Mucosa of stomach (tissue), 1 donor: ENCODE measurements around the gene RBM15B.
A peak's percentile ranks its signal among the peaks of the same experiment; 100 is the strongest.

Source experiments
- H3K27me3 ChIP-seq: one replicate; pipeline ENCODE4 v1.7.0; 2013; ENCODE audit warnings: mild to moderate bottlenecking, low read length; ENCODE audit not compliant: control insufficient read depth, insufficient read depth
- H3K36me3 ChIP-seq: one replicate; pipeline ENCODE4 v1.7.0; 2013; ENCODE audit warnings: low read length; ENCODE audit not compliant: control insufficient read depth, insufficient read depth
- H3K4me1 ChIP-seq: one replicate; pipeline ENCODE4 v1.7.0; 2013; ENCODE audit warnings: mild to moderate bottlenecking, low read length; ENCODE audit not compliant: control insufficient read depth, insufficient read depth
- H3K4me3 ChIP-seq: one replicate; pipeline ENCODE4 v1.7.0; 2013; ENCODE audit warnings: low read length
- H3K9ac ChIP-seq: one replicate; pipeline ENCODE4 v1.7.0; 2013; ENCODE audit warnings: mild to moderate bottlenecking, low read length, moderate library complexity
- H3K9me3 ChIP-seq: one replicate; pipeline ENCODE4 v1.7.0; 2013; ENCODE audit warnings: mild to moderate bottlenecking, low read length, moderate library complexity; ENCODE audit not compliant: control insufficient read depth
- donor health status: Pancreatic carcinoma.

RBM15B gene, protein sequence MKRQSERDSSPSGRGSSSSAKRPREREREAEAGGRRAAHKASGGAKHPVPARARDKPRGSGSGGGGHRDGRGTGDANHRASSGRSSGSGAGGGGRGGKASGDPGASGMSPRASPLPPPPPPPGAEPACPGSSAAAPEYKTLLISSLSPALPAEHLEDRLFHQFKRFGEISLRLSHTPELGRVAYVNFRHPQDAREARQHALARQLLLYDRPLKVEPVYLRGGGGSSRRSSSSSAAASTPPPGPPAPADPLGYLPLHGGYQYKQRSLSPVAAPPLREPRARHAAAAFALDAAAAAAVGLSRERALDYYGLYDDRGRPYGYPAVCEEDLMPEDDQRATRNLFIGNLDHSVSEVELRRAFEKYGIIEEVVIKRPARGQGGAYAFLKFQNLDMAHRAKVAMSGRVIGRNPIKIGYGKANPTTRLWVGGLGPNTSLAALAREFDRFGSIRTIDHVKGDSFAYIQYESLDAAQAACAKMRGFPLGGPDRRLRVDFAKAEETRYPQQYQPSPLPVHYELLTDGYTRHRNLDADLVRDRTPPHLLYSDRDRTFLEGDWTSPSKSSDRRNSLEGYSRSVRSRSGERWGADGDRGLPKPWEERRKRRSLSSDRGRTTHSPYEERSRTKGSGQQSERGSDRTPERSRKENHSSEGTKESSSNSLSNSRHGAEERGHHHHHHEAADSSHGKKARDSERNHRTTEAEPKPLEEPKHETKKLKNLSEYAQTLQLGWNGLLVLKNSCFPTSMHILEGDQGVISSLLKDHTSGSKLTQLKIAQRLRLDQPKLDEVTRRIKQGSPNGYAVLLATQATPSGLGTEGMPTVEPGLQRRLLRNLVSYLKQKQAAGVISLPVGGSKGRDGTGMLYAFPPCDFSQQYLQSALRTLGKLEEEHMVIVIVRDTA

DNA sequence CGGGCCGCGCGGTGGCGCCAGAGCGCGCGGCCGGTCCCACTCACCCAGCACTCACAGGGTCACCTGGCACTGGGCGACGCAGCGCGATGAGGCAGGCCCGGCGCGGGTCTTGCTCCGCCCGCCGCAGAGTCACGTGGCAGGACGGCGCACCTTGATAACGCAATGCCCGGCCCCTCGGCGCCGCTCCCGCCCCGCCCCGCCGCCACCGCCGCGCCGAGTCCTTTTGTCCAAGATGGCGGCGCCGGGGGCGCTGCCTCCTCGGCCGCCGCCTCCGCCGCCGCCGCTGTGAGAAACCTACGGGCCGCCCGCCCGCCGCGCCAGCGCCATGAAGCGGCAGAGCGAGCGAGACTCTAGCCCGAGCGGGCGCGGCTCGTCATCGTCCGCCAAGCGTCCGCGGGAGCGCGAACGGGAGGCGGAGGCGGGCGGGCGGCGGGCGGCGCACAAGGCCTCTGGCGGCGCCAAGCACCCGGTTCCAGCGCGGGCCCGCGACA is at the start of gene RBM15B:
TSS of gene RBM15B (plus strand) at position 211 of the 491 bp plus-strand sequence. CDS start at position 326, 115 bp downstream.
- peaks cover 31% of the 10 kb centered on the region for H3K36me3 ChIP-seq
- H3K27me3 ChIP-seq, result no peaks in the 10 kb centered on the region
- peaks cover 77% of the 10 kb centered on the region for H3K4me1 ChIP-seq
- no peaks in the 10 kb centered on the region for H3K9me3 ChIP-seq
- peak within 1 kb of the TSS; percentile 25 for H3K4me3 ChIP-seq
- H3K9ac ChIP-seq, result peak within 1 kb of the TSS; percentile 61

DNA sequence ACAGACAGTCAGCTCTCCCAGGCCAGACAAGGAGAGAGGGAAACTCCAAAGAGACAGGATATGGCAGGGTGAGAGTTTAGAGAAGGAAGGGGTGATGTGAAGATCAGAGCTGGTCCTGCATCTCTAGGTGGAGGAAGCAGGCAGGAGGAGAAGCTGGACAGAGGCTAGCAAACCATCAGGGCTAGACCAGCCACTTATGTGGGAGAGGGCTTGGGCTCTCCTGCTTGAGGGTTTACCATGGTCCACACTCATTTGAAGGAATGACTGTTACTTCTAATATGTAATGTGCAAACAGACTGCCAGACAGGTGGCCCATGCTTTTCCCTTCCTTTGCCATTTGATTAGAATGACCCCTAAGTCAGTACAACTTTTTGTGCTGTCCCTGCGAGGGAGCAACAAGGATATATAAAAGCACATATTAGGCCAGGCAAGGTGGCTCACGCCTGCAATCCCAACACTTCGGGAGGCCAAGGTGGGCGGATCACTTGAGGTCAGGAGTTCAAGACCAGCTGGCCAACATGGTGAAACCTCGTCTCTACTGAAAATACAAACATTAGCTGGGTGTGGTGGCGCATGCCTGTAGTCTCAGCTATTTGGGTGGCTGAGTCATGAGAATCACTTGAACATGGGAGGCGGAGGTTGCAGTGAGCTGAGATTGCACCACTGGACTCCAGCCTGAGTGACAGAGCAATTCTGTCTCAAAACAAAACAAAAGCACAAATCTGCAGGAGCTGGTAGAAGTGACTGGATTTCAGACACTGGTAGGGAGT is 47.0 kb upstream of the RBM15B start:
- Histone ChIP-seq H3K4me1 (peaks cover 24% of the 10 kb centered on the region), H3K9ac (no peak overlapping the region), H3K27me3 (no peaks in the 10 kb centered on the region), H3K9me3 (no peaks in the 10 kb centered on the region), H3K4me3 (no peak overlapping the region), H3K36me3 (no peaks in the 10 kb centered on the region)

DNA sequence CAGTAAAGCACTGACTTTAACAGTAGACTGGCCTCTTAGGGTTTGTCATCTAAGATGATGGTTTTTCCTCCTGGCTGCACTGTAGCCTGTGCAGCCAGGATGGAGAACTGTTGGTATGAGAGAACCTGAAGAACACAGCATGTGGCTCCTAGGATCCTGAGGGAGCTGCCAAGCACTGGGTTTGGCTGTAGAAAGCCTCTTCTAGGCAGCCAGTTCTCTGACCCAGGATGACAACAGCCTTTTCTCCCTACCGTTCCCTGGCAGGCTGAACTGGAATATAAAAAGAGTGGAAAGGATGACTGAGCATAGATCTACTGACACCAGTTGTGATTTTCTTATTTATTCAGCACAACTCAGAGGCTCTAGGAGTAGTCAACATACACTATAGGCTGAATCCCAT is 40.3 kb upstream of the RBM15B start:
- Histone ChIP-seq H3K4me1 (peaks cover 2% of the 10 kb centered on the region), H3K36me3 (no peaks in the 10 kb centered on the region), H3K27me3 (no peaks in the 10 kb centered on the region), H3K4me3 (no peak overlapping the region), H3K9me3 (no peaks in the 10 kb centered on the region), H3K9ac (no peak overlapping the region)

DNA sequence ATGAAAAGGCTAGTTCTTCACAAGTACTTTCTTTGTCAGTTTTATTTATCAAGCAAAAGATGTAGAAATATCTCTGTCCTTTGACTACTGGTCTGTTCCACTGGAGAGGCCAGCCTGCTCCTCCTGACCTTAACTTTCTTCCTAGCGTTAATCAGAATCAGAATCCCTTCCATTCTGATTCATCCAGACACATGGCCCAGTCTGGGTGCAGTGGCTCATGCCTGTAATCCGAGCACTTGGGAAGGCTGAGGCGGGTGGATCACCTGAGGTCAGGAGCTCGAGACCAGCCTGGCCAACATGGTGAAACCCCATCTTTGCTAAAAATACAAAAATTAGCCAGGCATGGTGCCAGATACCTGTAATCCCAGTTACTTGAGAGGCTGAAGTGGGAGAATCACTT is 38.0 kb upstream of the RBM15B start:
- Histone ChIP-seq H3K27me3 (no peaks in the 10 kb centered on the region), H3K36me3 (no peaks in the 10 kb centered on the region), H3K4me1 (peaks cover 21% of the 10 kb centered on the region), H3K9me3 (no peaks in the 10 kb centered on the region), H3K4me3 (no peak overlapping the region), H3K9ac (no peak overlapping the region)

DNA sequence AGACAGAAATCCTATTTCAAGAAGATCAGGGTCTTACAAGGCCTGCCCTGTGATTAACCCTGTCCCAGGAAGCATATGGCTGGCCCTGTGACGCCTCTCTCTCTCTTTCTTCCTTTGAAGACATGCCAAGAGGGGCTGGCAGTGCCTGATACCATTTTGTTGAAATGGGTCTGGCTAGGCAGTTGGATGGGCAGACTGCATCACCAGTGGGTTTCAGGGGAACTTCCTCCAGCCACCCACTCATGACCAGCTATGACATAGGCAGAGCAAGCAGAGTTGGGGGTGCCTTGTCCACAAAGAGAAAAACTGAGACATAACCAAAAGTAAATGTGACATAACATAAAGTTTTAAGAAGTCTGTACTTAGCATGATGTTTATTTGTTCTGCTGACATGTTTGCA is 37.4 kb upstream of the RBM15B start:
- H3K36me3 ChIP-seq, result no peaks in the 10 kb centered on the region
- no peak overlapping the region for H3K9ac ChIP-seq
- peaks cover 21% of the 10 kb centered on the region for H3K4me1 ChIP-seq
- no peaks in the 10 kb centered on the region for H3K27me3 ChIP-seq
- H3K4me3 ChIP-seq, result no peak overlapping the region
- H3K9me3 ChIP-seq, result no peaks in the 10 kb centered on the region

DNA sequence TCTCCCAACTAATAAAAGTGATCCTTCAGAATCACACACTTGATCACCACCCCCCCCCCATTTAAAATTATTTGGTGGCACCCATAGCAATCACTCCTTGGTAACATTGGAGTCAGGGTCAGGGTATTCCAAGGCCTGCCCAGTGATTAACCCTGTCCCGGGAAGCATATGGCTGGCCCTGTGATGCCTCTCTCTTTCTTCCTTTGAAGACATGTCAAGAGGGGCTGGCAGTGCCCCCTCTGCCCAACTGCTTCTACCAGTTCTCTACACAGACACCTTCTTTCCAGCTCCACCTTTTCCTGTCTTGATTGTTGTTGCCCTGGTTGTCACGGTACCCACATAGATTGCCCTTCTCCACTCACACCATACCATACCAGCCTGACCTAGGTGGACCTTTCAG is 36.9 kb upstream of the RBM15B start:
- H3K9me3 ChIP-seq, result no peaks in the 10 kb centered on the region
- no peaks in the 10 kb centered on the region for H3K27me3 ChIP-seq
- H3K9ac ChIP-seq, result no peak overlapping the region
- no peaks in the 10 kb centered on the region for H3K36me3 ChIP-seq
- peaks cover 21% of the 10 kb centered on the region for H3K4me1 ChIP-seq
- no peak overlapping the region for H3K4me3 ChIP-seq

DNA sequence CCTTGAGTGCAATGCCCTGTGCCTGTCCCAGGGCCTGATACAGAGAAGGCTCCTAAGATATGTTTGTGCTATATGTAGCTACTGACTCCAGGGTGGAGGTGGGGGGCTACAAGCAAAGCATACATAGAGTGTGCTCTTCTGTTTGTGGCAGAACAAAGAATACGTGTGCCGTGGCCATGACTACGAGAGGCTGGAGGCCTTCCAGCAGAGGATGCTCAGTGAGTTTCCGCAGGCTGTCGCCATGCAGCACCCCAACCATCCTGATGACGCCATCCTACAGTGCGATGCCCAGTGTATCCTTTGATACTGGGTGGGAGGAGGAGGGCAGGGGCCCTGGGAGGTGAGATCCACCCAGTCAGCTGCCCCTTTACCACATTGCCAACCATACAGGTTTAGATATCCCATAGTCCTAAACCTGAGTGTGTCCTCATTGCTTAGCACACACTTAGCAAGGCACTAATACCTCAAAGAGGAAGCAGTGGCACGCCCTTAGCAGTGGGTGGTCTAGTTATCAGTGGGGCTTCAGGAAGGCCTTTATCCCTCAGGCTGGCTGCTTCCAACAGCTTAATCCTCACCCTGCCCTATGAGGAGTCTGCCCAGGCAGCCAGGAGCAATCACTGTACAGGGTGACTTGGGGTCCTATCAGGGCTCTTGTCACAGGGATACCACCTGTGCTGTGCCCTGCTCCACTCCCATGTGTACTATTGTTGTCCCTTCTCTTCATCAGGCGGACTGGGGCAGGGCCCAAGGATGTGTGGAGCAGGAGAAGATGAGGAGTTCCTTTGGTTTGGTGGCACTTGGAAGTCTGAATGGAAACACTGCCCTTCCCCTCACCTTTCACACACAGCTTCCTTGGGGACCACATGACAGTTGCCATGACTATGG is 36.1 kb upstream of the RBM15B start:
- H3K36me3 ChIP-seq, result no peaks in the 10 kb centered on the region
- no peak overlapping the region for H3K4me3 ChIP-seq
- H3K27me3 ChIP-seq, result no peaks in the 10 kb centered on the region
- peaks cover 21% of the 10 kb centered on the region for H3K4me1 ChIP-seq
- H3K9ac ChIP-seq, result no peak overlapping the region
- no peaks in the 10 kb centered on the region for H3K9me3 ChIP-seq

DNA sequence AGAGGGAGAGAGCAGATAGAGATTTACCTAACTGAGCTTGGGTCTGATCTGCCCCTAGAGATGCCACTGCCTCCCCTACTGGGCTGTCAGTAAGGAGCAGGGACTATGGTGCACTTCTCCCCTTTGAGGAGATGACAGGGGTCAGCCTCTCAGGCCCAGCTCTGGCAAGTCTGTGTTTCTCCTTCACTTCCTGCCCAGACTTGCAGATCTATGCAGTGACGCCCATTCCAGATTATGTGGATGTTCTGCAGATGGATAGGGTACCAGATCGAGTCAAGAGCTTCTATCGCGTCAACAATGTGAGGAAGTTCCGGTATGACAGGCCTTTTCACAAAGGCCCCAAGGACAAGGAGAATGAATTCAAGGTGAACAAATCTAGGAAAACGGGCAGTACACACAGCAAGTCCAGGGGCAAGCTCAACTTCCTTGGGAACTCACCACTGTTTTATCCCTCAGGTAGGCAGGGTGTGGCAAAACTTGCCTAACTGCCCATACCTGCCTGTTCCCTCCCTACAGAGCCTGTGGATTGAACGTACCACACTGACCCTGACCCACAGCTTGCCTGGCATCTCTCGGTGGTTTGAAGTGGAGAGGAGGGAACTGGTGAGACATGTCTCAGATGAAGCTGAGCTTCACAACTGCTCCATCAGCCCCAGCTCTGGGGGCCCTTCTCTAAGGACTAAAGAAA is 35.0 kb upstream of the RBM15B start:
- H3K36me3 ChIP-seq, result no peaks in the 10 kb centered on the region

DNA sequence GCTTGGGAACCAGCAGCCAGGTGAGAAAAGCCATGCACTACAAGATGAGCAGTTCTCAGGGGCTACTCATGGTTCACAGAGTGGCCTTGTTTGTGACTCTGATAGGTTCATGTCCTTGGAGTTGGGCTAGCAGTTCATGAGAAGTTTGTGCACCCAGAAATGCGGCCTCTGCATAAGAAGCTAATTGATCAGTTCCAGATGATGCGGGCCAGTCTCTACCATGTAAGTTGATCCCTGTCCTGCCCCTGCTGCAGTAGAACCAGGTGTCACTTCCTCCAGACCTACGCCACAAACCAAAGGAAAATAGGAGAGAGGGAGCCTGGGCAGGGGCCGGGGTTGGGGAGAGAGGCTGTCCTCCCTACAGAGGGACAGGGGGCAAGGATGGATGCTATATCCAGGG is 33.2 kb upstream of the RBM15B start:
- Histone ChIP-seq H3K4me3 (no peak overlapping the region), H3K27me3 (no peaks in the 10 kb centered on the region), H3K9ac (no peak overlapping the region), H3K36me3 (no peaks in the 10 kb centered on the region), H3K9me3 (no peaks in the 10 kb centered on the region), H3K4me1 (peaks cover 21% of the 10 kb centered on the region)

More for the DNA sequence above, 35.0 kb upstream of the RBM15B start:
- H3K9ac ChIP-seq, result no peak overlapping the region
- no peak overlapping the region for H3K4me3 ChIP-seq
- no peaks in the 10 kb centered on the region for H3K27me3 ChIP-seq
- peaks cover 21% of the 10 kb centered on the region for H3K4me1 ChIP-seq
- no peaks in the 10 kb centered on the region for H3K9me3 ChIP-seq

DNA sequence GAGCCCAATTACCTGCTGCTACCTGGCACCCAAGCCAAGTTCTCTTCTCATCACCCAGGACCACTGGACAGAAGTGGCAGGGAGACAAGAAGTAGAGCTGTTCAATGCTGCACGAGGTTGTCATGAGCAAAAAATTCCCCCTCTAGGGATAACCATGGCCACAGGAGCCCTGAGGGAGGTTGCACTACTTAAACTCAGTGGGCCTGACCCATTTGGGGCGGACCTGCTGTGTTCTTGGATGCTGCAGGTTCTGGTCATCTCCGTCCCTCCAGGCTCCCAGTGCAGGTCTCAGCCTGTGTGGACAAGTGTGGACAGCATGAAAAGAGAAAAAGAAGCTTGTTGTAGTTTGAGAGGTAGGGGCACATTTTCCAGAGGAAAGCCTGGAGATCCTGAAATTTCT is 32.1 kb upstream of the RBM15B start:
- no peaks in the 10 kb centered on the region for H3K27me3 ChIP-seq
- H3K4me3 ChIP-seq, result no peak overlapping the region
- H3K4me1 ChIP-seq, result peaks cover 21% of the 10 kb centered on the region
- no peaks in the 10 kb centered on the region for H3K9me3 ChIP-seq
- H3K36me3 ChIP-seq, result no peaks in the 10 kb centered on the region
- no peak overlapping the region for H3K9ac ChIP-seq
